Gastroesophageal sphincter (tissue), 3 donors: ENCODE results near the gene PET100.

ENCODE experiments used
- EP300 ChIP-seq: sonication (generic); formaldehyde crosslinking; IDR thresholded peaks from one replicate; pipeline ENCODE4 v1.6.1; 2017; ENCODE audit warnings: antibody characterized with exemption, mild to moderate bottlenecking
- TF ChIP-seq, protein P1 (sequence below), 4 experiments: fragments of 200-600 bp in 2 of 4; fragments of 450-650 bp in 2 of 4; sonication (generic) in 1 of 4; IDR thresholded peaks; one replicate each; pipeline ENCODE4 v1.5.1; 2017 to 2019; ENCODE audit warnings: antibody characterized with exemption in 4 of 4, mild to moderate bottlenecking in 2 of 4, moderate library complexity in 2 of 4

DNA sequence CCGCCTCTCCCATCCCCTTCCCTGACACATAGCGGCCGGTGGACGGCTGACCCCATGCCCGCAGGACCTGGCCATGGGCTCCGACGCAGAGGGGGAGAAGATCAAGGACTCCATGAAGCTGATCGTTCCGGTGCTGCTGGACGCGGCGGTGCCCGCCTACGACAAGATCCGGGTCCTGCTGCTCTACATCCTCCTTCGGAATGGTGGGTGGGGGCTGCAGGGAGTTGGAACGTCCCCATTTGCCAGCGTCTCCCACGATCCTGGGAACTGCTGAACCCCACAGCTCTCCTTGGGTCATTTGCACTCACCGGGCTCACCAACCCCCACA, 14.9 kb downstream of the PET100 start:
- TF ChIP-seq EP300 = no peak
- TF ChIP-seq, protein P1, sequence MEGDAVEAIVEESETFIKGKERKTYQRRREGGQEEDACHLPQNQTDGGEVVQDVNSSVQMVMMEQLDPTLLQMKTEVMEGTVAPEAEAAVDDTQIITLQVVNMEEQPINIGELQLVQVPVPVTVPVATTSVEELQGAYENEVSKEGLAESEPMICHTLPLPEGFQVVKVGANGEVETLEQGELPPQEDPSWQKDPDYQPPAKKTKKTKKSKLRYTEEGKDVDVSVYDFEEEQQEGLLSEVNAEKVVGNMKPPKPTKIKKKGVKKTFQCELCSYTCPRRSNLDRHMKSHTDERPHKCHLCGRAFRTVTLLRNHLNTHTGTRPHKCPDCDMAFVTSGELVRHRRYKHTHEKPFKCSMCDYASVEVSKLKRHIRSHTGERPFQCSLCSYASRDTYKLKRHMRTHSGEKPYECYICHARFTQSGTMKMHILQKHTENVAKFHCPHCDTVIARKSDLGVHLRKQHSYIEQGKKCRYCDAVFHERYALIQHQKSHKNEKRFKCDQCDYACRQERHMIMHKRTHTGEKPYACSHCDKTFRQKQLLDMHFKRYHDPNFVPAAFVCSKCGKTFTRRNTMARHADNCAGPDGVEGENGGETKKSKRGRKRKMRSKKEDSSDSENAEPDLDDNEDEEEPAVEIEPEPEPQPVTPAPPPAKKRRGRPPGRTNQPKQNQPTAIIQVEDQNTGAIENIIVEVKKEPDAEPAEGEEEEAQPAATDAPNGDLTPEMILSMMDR (IDR thresholded peaks at IDR 0.05) = no peak
